GM23248 (cell line): Measurements from ENCODE around the gene ACSS3. TPM values are rescaled to one million over a fixed set of nuclear protein-coding genes. Genes with fewer than 3 reads are reported as not detected.

ENCODE experiments used
- DNase-seq: peaks from one replicate; pipeline ENCODE4 v3.0.0-alpha.2; 2015
- H2AFZ ChIP-seq: fragments of 200-600 bp; sonication (generic); 2 replicates; pipeline ENCODE4 v1.6.1; 2016; ENCODE audit warnings: antibody characterized with exemption
- H3F3A ChIP-seq: fragments of 200-600 bp; sonication (generic); 2 replicates; pipeline ENCODE4 v1.6.1; 2016; ENCODE audit warnings: mild to moderate bottlenecking, antibody characterized with exemption, mixed run types; ENCODE audit not compliant: insufficient read depth
- H3K27ac ChIP-seq: fragments of 200-600 bp; sonication (generic); 2 replicates; pipeline ENCODE4 v1.5.1; 2016; ENCODE audit warnings: mild to moderate bottlenecking
- H3K27me3 ChIP-seq: fragments of 200-600 bp; sonication (generic); replicated peaks from 2 replicates; pipeline ENCODE4 v1.6.1; 2016; ENCODE audit warnings: mild to moderate bottlenecking; ENCODE audit not compliant: insufficient read depth
- H3K36me3 ChIP-seq: fragments of 200-600 bp; sonication (generic); 2 replicates; pipeline ENCODE4 v1.6.1; 2016; ENCODE audit warnings: low read depth, mild to moderate bottlenecking
- H3K4me1 ChIP-seq: fragments of 200-600 bp; sonication (generic); 2 replicates; pipeline ENCODE4 v1.6.1; 2016; ENCODE audit warnings: mild to moderate bottlenecking; ENCODE audit not compliant: insufficient read depth
- H3K4me2 ChIP-seq: fragments of 200-600 bp; sonication (generic); one replicate; pipeline ENCODE4 v1.6.1; 2016; ENCODE audit warnings: mild to moderate bottlenecking; ENCODE audit not compliant: unreplicated experiment
- H3K4me3 ChIP-seq: fragments of 200-600 bp; sonication (generic); 2 replicates; pipeline ENCODE4 v1.5.1; 2016; ENCODE audit warnings: mild to moderate bottlenecking
- H3K79me2 ChIP-seq: fragments of 200-600 bp; sonication (generic); 2 replicates; pipeline ENCODE4 v1.6.1; 2016; ENCODE audit warnings: mild to moderate bottlenecking; ENCODE audit not compliant: insufficient read depth
- H3K9ac ChIP-seq: fragments of 200-600 bp; sonication (generic); 2 replicates; pipeline ENCODE4 v1.6.1; 2016; ENCODE audit warnings: mild to moderate bottlenecking
- H3K9me2 ChIP-seq: fragments of 200-600 bp; sonication (generic); 2 replicates; pipeline ENCODE4 v1.6.1; 2016; ENCODE audit warnings: mixed run types, mild to moderate bottlenecking, moderate library complexity; ENCODE audit not compliant: insufficient read depth
- H3K9me3 ChIP-seq: fragments of 200-600 bp; sonication (generic); one replicate; pipeline ENCODE4 v1.6.1; 2017; ENCODE audit warnings: low read depth
- H4K20me1 ChIP-seq: fragments of 200-600 bp; sonication (generic); 2 replicates; pipeline ENCODE4 v1.6.0; 2016; ENCODE audit not compliant: insufficient read depth
- EZH2 ChIP-seq: fragments of 200-600 bp; sonication (generic); IDR thresholded peaks from 2 replicates; pipeline ENCODE4 v1.6.1; 2018; ENCODE audit warnings: antibody characterized with exemption, mild to moderate bottlenecking; ENCODE audit not compliant: insufficient read depth, poor library complexity, severe bottlenecking
- EZH2phosphoT487 ChIP-seq: fragments of 200-600 bp; sonication (generic); IDR thresholded peaks from 2 replicates; pipeline ENCODE4 v1.6.1; 2018; ENCODE audit warnings: antibody characterized with exemption, moderate library complexity, mild to moderate bottlenecking, low read depth; ENCODE audit not compliant: insufficient read depth
- WGBS, 2 experiments: methylation state at CpG; one replicate each; pipeline ENCODE4 v1.1.6; 2015 to 2017; ENCODE audit warnings: low lambda C conversion rate in 2 of 2, low coverage in 1 of 2; ENCODE audit errors: missing lambda C conversion rate in 2 of 2; 5-methylcytosine and 5-hydroxymethylcytosine counted together
- in situ Hi-C: fragments of 300-500 bp; cut with MboI; formaldehyde crosslinking; loops from 2 replicates; pipeline ENCODE4 v1.15.0; 2020
- microRNA-seq: library from miRNA; unstranded; fragments of <30 nt; microRNA quantifications from one replicate; pipeline ENCODE4, GENCODE V29; 2016; ENCODE audit warnings: borderline number of aligned reads
- polyA plus RNA-seq: library from polyadenylated mRNA; unstranded; fragments of >200 nt; fragmentation: Nextera tagmentation; extraction: Ambion mirVana; gene quantifications from 2 replicates; pipeline ENCODE4 v1.2.1, GENCODE V29; 2016
- small RNA-seq: library from RNA; depleted of rRNA; stranded (forward); fragments of <200 nt; gene quantifications from one replicate; pipeline ENCODE3, GENCODE V24; 2014; ENCODE audit warnings: low read depth, low replicate concordance
- total RNA-seq: library from RNA; depleted of rRNA; stranded (reverse); fragments of >200 nt; shearing (Covaris generic); gene quantifications from 2 replicates; pipeline ENCODE4 v1.2.3, GENCODE V29; 2014; rRNA removed

ACSS3 gene
- total and polyA plus RNA-seq, 2 experiments from 2014 or later = 1.5 to 1.9 TPM

- Histone ChIP-seq H3K27me3 (no peaks in the 10 kb centered on the region), H3K27ac (no peak overlapping the region), H3K4me3 (no peak overlapping the region), H3K4me1 (peaks cover 17% of the 10 kb centered on the region), H4K20me1 (no peaks in the 10 kb centered on the region), H3K9me3 (no peaks in the 10 kb centered on the region), H3K9me2 (no peaks in the 10 kb centered on the region), H3F3A (no peaks in the 10 kb centered on the region; the same call in 1 of the 2 replicates), H2AFZ (no peak overlapping the region), H3K36me3 (no peaks in the 10 kb centered on the region), H3K4me2 (no peak overlapping the region), H3K9ac (no peak overlapping the region), H3K79me2 (no peaks in the 10 kb centered on the region)
- in situ Hi-C loops = no loop called here
- peak; percentile 56 for DNase-seq
- WGBS, 2 experiments = 42 to 48% methylated on average over 2 of the region's 2 CpGs
- TF ChIP-seq EZH2phosphoT487 = no peak
- no peak for TF ChIP-seq EZH2
These were observed 218.9 kb downstream of the ACSS3 start for GRCh38 chr12:81296556-81297305.

GRCh38 chr12:81297601-81298000, 219.7 kb downstream of the ACSS3 start:
- Histone ChIP-seq H2AFZ (no peak overlapping the region), H3K79me2 (no peaks in the 10 kb centered on the region), H3F3A (no peaks in the 10 kb centered on the region; the same call in 1 of the 2 replicates), H3K4me2 (peak overlapping the region; percentile 11), H3K9me3 (no peaks in the 10 kb centered on the region), H3K27ac (no peak overlapping the region), H3K36me3 (no peaks in the 10 kb centered on the region), H4K20me1 (no peaks in the 10 kb centered on the region), H3K4me1 (peaks cover 17% of the 10 kb centered on the region), H3K9ac (no peak overlapping the region), H3K4me3 (no peak overlapping the region), H3K9me2 (no peaks in the 10 kb centered on the region), H3K27me3 (no peaks in the 10 kb centered on the region)
- in situ Hi-C loops = no loop called here
- TF ChIP-seq EZH2phosphoT487 (no peak), EZH2 (no peak)
- 42% methylated on average over 3 of the region's 3 CpGs for WGBS, 2 experiments
- peak; percentile 23 for DNase-seq

- Histone ChIP-seq H3K9ac (no peak overlapping the region), H3K9me3 (no peaks in the 10 kb centered on the region), H3K36me3 (no peaks in the 10 kb centered on the region), H3K4me2 (no peak overlapping the region), H4K20me1 (no peaks in the 10 kb centered on the region), H3K9me2 (no peaks in the 10 kb centered on the region), H3K27ac (no peak overlapping the region), H3K79me2 (no peaks in the 10 kb centered on the region), H3K27me3 (no peaks in the 10 kb centered on the region), H3K4me1 (peaks cover 17% of the 10 kb centered on the region), H3K4me3 (no peak overlapping the region), H2AFZ (no peak overlapping the region), H3F3A (no peaks in the 10 kb centered on the region; the same call in 1 of the 2 replicates)
- no peak for TF ChIP-seq EZH2phosphoT487
- no peak for TF ChIP-seq EZH2
- DNase-seq = peak; percentile 1
- in situ Hi-C loops = no loop called here
- 32 to 49% methylated on average over 2 of the region's 2 CpGs for WGBS, 2 experiments
These were observed 222.6 kb downstream of the ACSS3 start for GRCh38 chr12:81300454-81300853.

GRCh38 chr12:81303935-81304334, 226.1 kb downstream of the ACSS3 start:
- no peak for DNase-seq
- H3K4me3 ChIP-seq = no peak overlapping the region
- H3K27ac ChIP-seq = no peak overlapping the region
- no peak overlapping the region for H3K4me2 ChIP-seq
- H3K79me2 ChIP-seq = no peaks in the 10 kb centered on the region
- H3K9me2 ChIP-seq = no peaks in the 10 kb centered on the region
- in situ Hi-C loops = no loop called here
- TF ChIP-seq EZH2 (no peak), EZH2phosphoT487 (no peak)
- no peaks in the 10 kb centered on the region for H3F3A ChIP-seq
- no peak overlapping the region for H3K9ac ChIP-seq
- no peaks in the 10 kb centered on the region for H3K36me3 ChIP-seq
- H3K27me3 ChIP-seq = no peaks in the 10 kb centered on the region
- H3K4me1 ChIP-seq = no peaks in the 10 kb centered on the region
- WGBS, 2 experiments = 72 to 81% methylated on average over 3 of the region's 3 CpGs
- no peaks in the 10 kb centered on the region for H3K9me3 ChIP-seq
- no peak overlapping the region for H2AFZ ChIP-seq
- H4K20me1 ChIP-seq = no peaks in the 10 kb centered on the region

Small RNA genes lying within 50 kb of the gene (microRNA-seq; reads per million reads assigned to microRNA genes)
- not detected for gene MIR4699

Small RNA genes lying within 50 kb of the gene (small RNA-seq; reads per million reads assigned to genes)
- not detected for gene MIR4699

Other genes with a start within 250 kb of the ACSS3 start
- 1.0 and 1.5 TPM in 2 replicates for gene LIN7A, start 140.1 kb upstream of the ACSS3 start, total RNA-seq
- gene LIN7A, start 140.1 kb upstream of the ACSS3 start, polyA plus RNA-seq = 0.95 and 1.6 TPM in 2 replicates